Ureter (tissue), 1 donor: ENCODE results near the gene USP36. TPM values are rescaled to one million over a fixed set of nuclear protein-coding genes. Genes with fewer than 3 reads are reported as not detected.

Source experiments
- DNase-seq: peaks from one replicate; pipeline ENCODE4 v3.0.0-alpha.2; 2020; ENCODE audit warnings: low spot score
- total RNA-seq: library from RNA; stranded (reverse); gene quantifications from one replicate; pipeline ENCODE4 v1.2.4, GENCODE V29; 2023
- donor health status: DM: yes; HTN: yes; CAD: no.

The USP36 gene
- total RNA-seq, 1 donor from 2014 or later, result 92.0 TPM

DNA sequence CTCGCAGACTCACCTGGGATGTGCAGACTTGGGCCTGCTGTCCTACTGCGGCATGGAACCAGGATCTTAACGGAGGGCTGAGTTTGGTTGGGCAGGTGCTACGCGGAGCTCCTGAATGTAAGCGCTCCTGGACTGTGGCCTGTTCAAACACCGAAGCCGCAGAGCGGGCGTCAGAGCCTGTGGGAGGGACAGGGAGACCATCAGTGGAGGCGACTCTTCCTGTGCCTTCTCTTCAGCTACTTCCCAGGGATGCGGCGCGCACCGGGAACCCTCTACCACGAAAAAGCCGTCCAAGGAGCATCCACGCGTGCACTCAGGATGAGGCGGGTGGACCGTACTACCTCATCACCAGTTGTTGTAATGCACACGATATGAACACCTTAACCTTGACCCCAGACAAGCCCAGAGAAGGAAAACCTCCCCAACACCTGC lies 2.0 kb downstream of the USP36 start:
- DNase-seq, result no peak

DNA sequence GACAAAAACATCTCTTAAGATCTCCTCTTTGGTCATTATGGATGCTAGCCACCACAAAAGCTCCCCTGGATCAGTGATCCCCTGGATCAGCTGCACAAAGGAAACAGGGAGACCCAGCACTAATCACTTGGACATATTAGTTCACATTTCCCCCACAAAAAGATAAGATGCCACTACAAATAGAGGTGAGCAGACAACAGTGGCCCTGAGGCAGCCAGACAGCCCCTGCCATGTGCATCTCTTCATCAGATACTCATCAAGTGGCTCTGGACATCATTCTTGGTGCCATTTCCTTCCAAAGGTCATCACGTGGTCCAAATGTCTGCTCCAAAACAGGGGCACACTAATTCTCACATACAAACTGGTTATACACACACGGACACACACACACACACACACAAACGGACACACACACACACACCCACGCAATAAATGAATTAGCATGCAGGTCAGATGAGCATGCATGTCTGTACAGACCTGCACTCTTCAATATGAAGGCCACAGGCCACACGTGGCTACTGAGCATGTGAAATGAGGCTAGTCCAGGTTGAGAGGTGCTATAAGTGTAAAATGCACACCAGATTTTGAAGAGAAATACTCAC lies 4.1 kb downstream of the USP36 start:
- DNase-seq, result no peak

- DNase-seq, result no peak
Observed at GRCh38 chr17:78834571-78834970, 6.0 kb downstream of the USP36 start.

- no peak for DNase-seq
Observed at GRCh38 chr17:78832541-78832810, 8.1 kb downstream of the USP36 start.

DNA sequence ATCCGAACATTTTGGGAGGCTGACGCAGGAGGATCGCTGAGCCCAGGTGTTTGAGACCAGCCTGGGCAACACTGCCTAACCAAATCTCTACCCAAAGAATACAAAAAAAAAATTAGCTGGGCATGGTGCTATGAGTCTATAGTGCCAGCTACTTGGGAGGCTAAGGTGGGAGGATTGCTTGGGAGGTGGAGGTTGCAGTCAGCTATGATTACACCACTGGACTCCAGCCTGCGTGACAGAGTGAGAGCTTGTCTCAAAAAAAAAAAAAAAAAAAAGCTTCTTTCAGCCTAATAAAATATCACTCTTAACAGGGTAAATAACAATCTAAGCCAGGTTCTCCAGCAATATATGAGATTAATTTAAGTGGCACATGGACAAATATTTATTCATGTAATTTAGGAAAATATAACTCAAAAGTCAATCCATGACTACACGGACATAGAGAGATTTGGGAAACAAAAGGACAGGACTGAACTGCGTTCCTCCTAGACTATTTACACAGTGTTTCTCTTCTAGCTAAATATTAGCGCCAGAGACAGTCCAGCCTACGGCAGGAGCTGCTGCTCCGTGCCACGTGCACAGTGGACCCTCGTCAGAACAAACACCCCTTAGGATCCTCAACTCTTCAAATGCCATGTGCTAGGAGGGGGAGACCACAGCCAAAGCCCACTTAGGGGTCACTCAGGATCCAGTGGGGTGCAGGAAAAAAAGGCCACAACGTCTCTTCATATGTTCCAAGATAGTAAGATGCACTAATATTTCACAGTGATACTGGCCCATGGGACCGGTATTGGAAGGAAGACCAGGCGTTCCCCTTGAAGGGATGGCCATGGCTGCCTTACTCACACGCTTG lies 8.7 kb downstream of the USP36 start:
- no peak for DNase-seq

- no peak for DNase-seq
Observed at GRCh38 chr17:78829477-78829876, 11.1 kb downstream of the USP36 start.

DNA sequence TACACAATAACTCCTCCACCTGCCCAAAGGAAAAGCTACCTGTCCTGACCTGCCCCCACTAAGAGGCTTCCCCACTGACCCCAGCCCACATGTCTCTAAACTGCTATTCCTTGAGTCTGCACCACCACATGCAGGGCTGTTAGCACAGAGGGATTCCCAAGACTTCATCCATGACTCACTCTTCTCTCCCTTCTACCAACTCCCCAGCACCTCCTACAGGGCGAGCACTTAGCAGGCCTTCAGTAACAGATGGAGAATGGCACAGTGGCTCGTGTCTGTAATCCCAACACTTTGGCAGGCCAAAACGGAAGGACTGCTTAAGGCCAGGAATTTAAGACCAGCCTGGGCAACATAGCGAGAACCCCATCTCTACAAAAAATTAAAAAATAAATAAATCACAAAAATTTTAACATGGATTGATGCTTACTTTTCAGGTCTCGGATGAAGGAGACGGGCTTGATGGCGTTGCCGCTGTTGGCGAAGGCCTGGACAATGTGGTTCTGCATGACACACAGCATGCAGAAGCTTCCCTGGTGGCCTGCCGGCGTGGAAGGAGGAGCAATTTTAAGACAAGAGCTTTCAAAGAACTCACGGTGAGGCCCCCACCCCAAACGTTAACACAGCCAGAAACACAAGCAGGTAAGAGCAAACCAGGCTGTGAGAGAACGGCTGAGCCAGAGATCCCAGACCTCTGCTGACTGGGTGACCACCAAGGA lies 12.0 kb downstream of the USP36 start:
- DNase-seq, result no peak

DNA sequence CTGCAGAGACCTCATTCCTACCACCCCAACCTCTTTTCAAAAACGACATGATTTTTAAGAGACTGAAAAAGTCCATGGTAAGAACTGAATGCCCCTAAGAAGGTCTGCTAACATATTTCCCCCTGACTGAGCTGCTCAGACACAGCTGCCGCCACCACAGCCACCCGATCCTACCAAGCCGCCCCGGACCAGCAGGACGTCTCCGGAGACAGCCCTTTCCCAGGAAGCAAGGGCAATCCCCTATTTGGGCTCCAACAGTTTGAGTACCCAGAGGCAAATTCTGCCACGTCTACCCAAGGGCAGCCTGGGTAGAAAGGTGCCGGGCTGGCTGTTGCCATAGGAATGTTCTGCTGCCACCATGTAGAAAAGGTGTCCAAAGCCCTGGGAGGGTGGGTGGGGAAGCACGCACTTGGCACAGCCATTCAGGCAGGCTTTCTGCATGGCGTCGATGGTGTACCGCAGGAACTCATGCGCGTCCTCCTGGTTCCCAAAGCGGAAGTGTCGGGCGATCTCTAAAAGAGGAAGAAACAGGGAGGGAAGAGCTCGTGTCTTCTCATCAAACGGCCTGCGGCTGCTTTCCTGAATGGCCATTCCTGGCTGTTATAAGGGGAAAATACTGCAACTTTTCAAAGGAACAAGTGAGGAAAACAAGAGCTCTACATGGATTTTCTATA lies 13.6 kb downstream of the USP36 start:
- no peak for DNase-seq

GRCh38 chr17:78826421-78826820 lies 14.2 kb downstream of the USP36 start:
- no peak for DNase-seq

DNA sequence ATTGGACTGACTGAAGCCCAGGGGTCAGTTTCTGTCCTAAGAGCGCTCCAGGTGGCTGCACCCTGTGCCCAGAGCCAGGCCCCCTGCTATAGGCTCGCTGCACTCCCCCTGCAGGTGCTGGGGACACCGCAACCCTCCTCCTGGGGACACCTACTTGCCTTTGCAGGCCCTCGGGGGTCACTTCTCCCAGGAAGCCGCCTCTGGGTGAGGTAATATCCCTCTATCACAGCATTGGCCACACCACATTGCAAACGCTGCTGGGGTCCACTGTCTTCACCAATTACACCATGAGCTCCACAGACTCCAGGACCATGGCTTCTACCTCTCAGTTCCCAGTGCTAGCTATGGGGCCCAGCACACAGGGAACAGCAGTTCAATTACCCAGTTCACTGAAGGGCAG lies 14.9 kb downstream of the USP36 start:
- no peak for DNase-seq

DNA sequence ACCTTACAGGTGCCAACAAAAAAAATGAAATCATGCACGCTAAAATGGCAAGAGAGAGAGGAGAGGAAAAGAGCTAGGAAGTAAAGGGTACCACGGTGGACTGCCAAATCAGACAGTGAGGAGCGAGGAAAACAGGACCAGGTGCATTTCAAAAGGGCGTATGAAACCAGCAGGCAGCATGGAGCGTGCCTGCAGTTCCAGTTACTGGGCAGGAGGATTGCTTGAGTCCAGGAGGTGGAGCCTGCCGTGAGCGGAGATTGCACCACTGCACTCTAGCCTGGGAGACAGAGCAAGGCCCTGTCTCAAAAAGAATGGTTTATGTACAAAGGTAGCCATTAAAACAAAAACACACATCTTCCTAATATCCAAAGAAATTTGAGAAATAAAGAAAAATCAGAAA lies 16.4 kb downstream of the USP36 start:
- DNase-seq, result no peak

DNA sequence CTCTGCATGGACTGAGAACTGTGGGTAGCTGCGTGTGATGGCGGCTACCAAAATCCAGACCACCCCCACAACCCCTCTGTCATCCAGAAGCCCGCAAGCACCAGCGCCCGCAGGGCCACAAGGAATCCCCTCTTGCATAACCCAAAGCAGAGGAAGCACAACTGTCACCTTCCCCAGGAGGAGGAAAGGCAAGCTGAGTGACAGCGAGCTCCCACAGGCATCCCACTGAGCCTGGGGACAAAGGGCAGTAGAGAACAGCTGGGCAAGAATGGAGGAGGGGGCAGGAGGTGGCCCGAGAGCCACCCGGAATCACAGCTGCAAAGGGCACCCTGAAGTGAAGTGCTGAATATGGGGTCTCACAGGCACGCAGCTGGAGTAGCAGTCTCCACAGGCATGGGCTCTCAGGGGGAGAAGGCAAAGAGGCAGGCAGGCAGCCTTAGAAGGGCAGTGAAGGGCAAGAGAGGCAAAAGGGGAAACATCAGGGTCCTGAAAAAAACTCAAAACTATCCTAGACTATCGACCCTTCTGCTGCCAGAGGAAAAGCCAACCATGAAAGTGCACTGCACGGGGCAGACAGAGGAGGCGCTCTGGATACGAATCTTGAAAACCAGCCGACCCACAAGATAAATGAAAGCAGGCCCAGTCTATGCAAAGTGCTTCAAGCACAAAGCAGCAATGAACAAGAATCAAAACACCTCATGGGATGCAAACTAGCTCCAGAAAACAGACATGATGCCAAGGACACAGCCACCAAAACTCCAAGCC lies 17.1 kb downstream of the USP36 start:
- no peak for DNase-seq

GRCh38 chr17:78822552-78822951 lies 18.1 kb downstream of the USP36 start:
- DNase-seq, result no peak

GRCh38 chr17:78821961-78822360 lies 18.7 kb downstream of the USP36 start:
- DNase-seq, result no peak

GRCh38 chr17:78820841-78821240 lies 19.8 kb downstream of the USP36 start:
- no peak for DNase-seq

DNA sequence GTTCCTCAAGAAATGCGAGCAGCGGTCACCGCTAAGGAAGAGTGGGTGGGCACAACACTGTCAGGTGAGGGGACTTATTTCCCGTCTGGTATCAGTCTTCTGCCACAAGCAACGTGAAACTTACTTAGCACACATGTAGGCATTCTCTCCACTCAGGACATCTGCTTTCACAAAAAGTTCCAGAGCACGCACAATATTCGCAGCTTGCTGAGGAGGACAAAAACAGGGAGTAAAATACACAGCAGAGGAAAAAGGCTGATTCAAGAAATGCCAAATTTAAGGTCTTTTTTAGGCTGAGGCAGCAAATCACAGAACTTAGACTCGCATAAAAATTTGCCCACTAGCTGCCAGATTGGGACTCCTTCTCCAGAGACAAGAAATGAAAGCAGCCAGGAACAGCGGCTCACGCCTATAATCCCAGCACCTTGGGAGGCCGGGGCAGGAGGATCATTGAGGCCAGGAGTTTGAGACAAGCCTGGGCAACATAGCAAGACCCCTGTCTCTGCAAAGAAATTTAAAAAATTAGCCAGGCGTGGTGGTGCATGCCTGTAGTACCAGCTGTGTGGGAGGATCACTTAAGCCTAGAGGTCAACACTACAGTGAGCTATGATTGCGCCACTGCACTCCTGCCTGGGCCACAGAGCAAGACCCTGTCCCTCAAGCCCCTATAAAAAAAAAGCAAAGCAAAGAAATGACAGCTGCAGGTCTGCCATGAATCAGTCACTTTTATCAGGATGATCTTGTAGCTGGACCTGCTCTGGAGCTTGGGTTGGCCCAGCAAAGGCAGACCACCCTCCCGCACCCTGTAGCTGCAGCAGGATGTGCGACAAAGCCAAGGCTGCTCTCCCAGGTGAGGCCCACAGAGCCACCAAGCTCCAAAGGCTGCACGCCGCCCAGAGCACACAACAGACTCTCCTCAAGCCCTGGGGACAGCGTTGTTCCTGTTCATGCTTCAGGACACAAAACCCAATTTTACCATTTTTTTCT lies 20.5 kb downstream of the USP36 start:
- no peak for DNase-seq

DNA sequence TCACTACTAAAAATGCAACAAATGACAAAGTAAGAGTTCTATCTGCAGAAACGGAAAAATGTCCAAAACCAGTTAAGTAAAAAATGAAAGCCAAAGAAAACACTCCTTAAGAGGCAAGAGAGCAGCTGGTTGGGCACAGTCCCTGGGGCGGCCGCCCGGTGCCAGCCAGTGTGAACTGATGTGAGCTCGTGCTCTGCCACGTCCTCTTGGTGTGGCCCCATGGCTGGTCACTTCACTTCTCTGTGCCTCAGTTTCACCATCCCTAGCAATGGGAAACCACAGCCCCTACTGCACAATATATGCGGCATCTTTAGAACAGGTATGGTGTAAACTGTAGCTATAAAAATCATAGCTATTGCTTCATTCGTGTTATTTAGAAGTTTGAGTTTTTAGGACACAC lies 21.2 kb downstream of the USP36 start:
- no peak for DNase-seq

- DNase-seq, result no peak
Observed at GRCh38 chr17:78818932-78819331, 21.7 kb downstream of the USP36 start.

DNA sequence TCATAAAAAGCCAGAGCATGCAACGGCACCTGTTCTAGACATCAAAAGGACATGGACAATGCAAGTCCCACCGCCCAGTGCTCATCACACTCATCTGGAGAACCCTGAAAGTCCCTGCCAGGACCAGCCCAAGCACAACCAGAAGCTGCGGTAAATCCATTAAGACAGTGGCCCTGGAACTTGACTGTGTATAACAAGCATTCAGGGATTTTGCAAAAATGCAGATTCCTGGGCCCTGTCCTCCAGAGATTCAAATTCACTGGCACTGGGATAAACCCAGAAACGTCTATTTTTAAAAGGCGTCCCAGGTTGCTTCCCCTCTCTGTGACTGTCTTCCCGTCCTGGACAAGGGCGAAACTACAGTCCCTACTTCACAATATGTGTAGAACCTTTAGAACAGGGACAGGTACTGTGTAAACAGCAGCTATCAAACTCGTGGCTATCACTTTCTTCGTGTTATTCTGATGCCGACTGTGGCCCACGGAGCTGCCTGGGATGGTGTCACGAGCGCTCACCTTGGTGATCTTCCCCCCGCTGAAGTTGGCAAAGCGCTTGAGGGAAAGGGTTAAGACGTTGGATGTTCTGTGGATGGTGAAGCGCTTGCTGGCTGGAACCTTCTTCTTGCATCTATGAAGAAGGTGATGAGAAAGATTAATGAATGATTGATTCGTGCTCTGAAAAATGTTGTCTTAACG lies 22.3 kb downstream of the USP36 start:
- DNase-seq, result no peak

- no peak for DNase-seq
Observed at GRCh38 chr17:78817123-78817522, 23.5 kb downstream of the USP36 start.
